Keratinocyte (primary cell): ENCODE data around the gene TMEM183A. TPM values are rescaled to one million over a fixed set of nuclear protein-coding genes. Genes with fewer than 3 reads are reported as not detected.

Experiments
- DNase-seq: peaks from one replicate; pipeline ENCODE4 v3.0.0-alpha.2; 2011; ENCODE audit warnings: low read depth, missing footprints, low spot score
- FAIRE-seq: peaks from 2 replicates; lab custom pipeline; 2011; peaks lifted over from hg19 to GRCh38; lab: Jason Lieb, UNC
- H2AFZ ChIP-seq: 2 replicates; pipeline ENCODE4 v1.6.0; 2012; ENCODE audit warnings: low read length, control low read depth, inconsistent platforms; ENCODE audit not compliant: control insufficient read depth
- H3K27ac ChIP-seq: 2 replicates; pipeline ENCODE4 v1.5.1; 2011; ENCODE audit warnings: low read length; ENCODE audit not compliant: control insufficient read depth, insufficient read depth
- H3K27me3 ChIP-seq: 3 replicates; pipeline ENCODE4 v1.6.0; 2011; ENCODE audit warnings: low read length; ENCODE audit not compliant: control insufficient read depth, insufficient read depth; ENCODE audit errors: extremely low read depth
- H3K36me3 ChIP-seq, 2 experiments: 2 replicates in 1 of 2; 3 replicates in 1 of 2; pipeline ENCODE4 v1.5.1; 2011; ENCODE audit warnings: low read length in 2 of 2, mild to moderate bottlenecking in 1 of 2; ENCODE audit not compliant: control insufficient read depth in 2 of 2, insufficient read depth in 2 of 2; ENCODE audit errors: extremely low read depth in 1 of 2
- H3K4me1 ChIP-seq: 3 replicates; pipeline ENCODE4 v1.5.1; 2011; ENCODE audit warnings: low read length; ENCODE audit not compliant: control insufficient read depth, insufficient read depth; ENCODE audit errors: extremely low read depth
- H3K4me2 ChIP-seq: 3 replicates; pipeline ENCODE4 v1.6.0; 2011; ENCODE audit warnings: low read depth, low read length; ENCODE audit not compliant: control insufficient read depth, insufficient read depth; ENCODE audit errors: extremely low read depth
- H3K4me3 ChIP-seq, 3 experiments: fragments of 200-600 bp in 1 of 3; sonication (generic) in 1 of 3; 2 replicates in 2 of 3; 3 replicates in 1 of 3; pipeline ENCODE4 v1.5.1; 2011 to 2016; ENCODE audit warnings: low read length in 3 of 3, mild to moderate bottlenecking in 3 of 3, control low read depth in 2 of 3, inconsistent platforms in 1 of 3, low read depth in 1 of 3, mixed read lengths in 1 of 3, mixed run types in 1 of 3, moderate library complexity in 1 of 3; ENCODE audit not compliant: control insufficient read depth in 2 of 3, insufficient read depth in 2 of 3; ENCODE audit errors: extremely low read depth in 1 of 3
- H3K79me2 ChIP-seq: 2 replicates; pipeline ENCODE4 v1.6.0; 2012; ENCODE audit warnings: low read length; ENCODE audit not compliant: control insufficient read depth, insufficient read depth
- H3K9ac ChIP-seq: 3 replicates; pipeline ENCODE4 v1.6.0; 2011; ENCODE audit warnings: low read length; ENCODE audit not compliant: control insufficient read depth, insufficient read depth; ENCODE audit errors: extremely low read depth
- H3K9me1 ChIP-seq: 3 replicates; pipeline ENCODE4 v1.6.0; 2011; ENCODE audit warnings: low read length; ENCODE audit not compliant: control insufficient read depth, insufficient read depth; ENCODE audit errors: extremely low read depth
- H3K9me3 ChIP-seq: 2 replicates; pipeline ENCODE4 v1.5.1; 2012; ENCODE audit warnings: low read depth, low read length; ENCODE audit not compliant: control insufficient read depth
- H4K20me1 ChIP-seq: 3 replicates; pipeline ENCODE4 v1.6.0; 2011; ENCODE audit warnings: low read length; ENCODE audit not compliant: control insufficient read depth, insufficient read depth; ENCODE audit errors: extremely low read depth
- CTCF ChIP-seq, 3 experiments: IDR thresholded peaks in 1 of 3; conservative IDR thresholded peaks in 1 of 3; optimal IDR thresholded peaks in 1 of 3; 2 replicates in 2 of 3; 3 replicates in 1 of 3; pipeline versions ENCODE3 to v1.5.1; 2011; ENCODE audit warnings: low read length in 3 of 3, mild to moderate bottlenecking in 3 of 3, moderate library complexity in 2 of 3, control low read depth in 1 of 3, inconsistent platforms in 1 of 3; ENCODE audit not compliant: insufficient read depth in 2 of 3; ENCODE audit errors: extremely low read depth in 1 of 3
- EZH2 ChIP-seq: IDR thresholded peaks from one replicate; pipeline ENCODE4 v1.6.1; 2012; ENCODE audit warnings: inconsistent platforms, mild to moderate bottlenecking, low read length, moderate library complexity
- dilution Hi-C: fragments of 300-500 bp; cut with MboI; formaldehyde crosslinking; loops from one replicate; pipeline ENCODE4 v1.7.0; 2020; ENCODE audit warnings: low sequenced_read_pairs; ENCODE audit not compliant: extremely low pct_ligation_motif_present
- polyA plus RNA-seq, 5 experiments: library from polyadenylated mRNA; depleted of rRNA in 3 of 5; stranded (reverse) in 3 of 5; stranded (forward) in 1 of 5; unstranded in 1 of 5; fragments of >200 nt; gene quantifications; 1 replicate in 1 of 5; 2 replicates in 3 of 5; 3 replicates in 1 of 5; pipeline versions ENCODE4 v1.2.1 to v1.2.3, GENCODE V29; 2011 to 2012; ENCODE audit warnings: missing spikeins in 2 of 5, low read depth in 1 of 5, low replicate concordance in 1 of 5

TMEM183A gene
- polyA plus RNA-seq, 1 donor (not counting 4 experiments of a cell fraction or from before 2014, with no cell fraction given): 88.2 TPM

GRCh38 chr1:203033287-203033686 is 26.1 kb downstream of the TMEM183A start:
- no peaks in the 10 kb centered on the region for H3K36me3 ChIP-seq
- TF ChIP-seq CTCF (optimal IDR thresholded peaks at IDR 0.05 in 1 of 3, IDR thresholded peaks at IDR 0.05 in 1 of 3, conservative IDR thresholded peaks at IDR 0.05 in 1 of 3; ENCODE audit: extremely low read depth in 1 of 3, insufficient read depth in 2 of 3, low read length in 3 of 3): no peak
- TF ChIP-seq EZH2: no peak
- no peak for DNase-seq
- H2AFZ ChIP-seq: no peak overlapping the region
- H3K27me3 ChIP-seq: peaks cover 5% of the 10 kb centered on the region
- no peak overlapping the region for H3K27ac ChIP-seq
- no peak overlapping the region for H3K4me3 ChIP-seq
- H3K4me1 ChIP-seq: peaks cover 6% of the 10 kb centered on the region
- no peaks in the 10 kb centered on the region for H3K9me3 ChIP-seq
- no peak overlapping the region for H3K9ac ChIP-seq
- no peaks in the 10 kb centered on the region for H4K20me1 ChIP-seq
- H3K4me2 ChIP-seq: no peak overlapping the region
- dilution Hi-C loops: loop anchor here (25.0 kb wide), 1 partner anchor 229 kb away; no protein-coding TSS in a partner anchor
- no peaks in the 10 kb centered on the region for H3K79me2 ChIP-seq
- no peaks in the 10 kb centered on the region for H3K9me1 ChIP-seq
- FAIRE-seq: no peak

- Histone ChIP-seq H2AFZ (no peak overlapping the region), H3K4me1 (peaks cover 12% of the 10 kb centered on the region), H3K27me3 (peaks cover 5% of the 10 kb centered on the region), H3K27ac (no peak overlapping the region), H3K9ac (no peak overlapping the region), H3K36me3 (no peaks in the 10 kb centered on the region), H3K4me3 (no peak overlapping the region), H3K4me2 (no peak overlapping the region), H4K20me1 (no peaks in the 10 kb centered on the region), H3K9me1 (no peaks in the 10 kb centered on the region), H3K79me2 (no peaks in the 10 kb centered on the region), H3K9me3 (no peaks in the 10 kb centered on the region)
- DNase-seq: no peak
- dilution Hi-C loops: loop anchor here (25.0 kb wide), 1 partner anchor 228 kb away; no protein-coding TSS in a partner anchor
- no peak for FAIRE-seq
- TF ChIP-seq CTCF (optimal IDR thresholded peaks at IDR 0.05 in 1 of 3, IDR thresholded peaks at IDR 0.05 in 1 of 3, conservative IDR thresholded peaks at IDR 0.05 in 1 of 3; ENCODE audit: extremely low read depth in 1 of 3, insufficient read depth in 2 of 3, low read length in 3 of 3) (no peak), EZH2 (no peak)
Measured at GRCh38 chr1:203033917-203034316, 26.7 kb downstream of the TMEM183A start.
